ENCODE data around the gene SH3PXD2A. TPM values are rescaled to one million over a fixed set of nuclear protein-coding genes. Genes with fewer than 3 reads are reported as not detected.

Gene SH3PXD2A
- total and polyA plus RNA-seq, 2 experiments from 2014 or later, result 1.8 to 5.0 TPM

DNA sequence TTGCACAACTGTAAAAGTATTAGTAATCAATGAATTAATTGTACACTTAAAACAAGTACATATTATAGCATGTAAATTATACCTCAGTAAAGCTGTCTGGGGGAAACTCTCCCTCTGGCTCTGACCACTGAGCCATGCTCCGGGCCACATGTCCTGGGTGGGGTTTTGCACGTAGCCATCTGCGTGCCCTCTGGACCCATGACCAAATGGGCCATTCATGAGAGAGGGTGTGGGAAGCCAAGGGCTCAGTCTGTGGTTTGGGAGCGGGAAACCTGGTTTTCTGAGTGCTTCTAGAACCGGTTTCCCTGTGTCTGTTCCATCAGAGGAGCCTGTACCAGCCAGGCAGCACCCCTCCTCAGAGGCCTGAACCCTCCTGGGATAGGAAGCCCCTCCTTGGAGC lies 143.2 kb downstream of the SH3PXD2A start (continued):
- TF ChIP-seq, protein P1, sequence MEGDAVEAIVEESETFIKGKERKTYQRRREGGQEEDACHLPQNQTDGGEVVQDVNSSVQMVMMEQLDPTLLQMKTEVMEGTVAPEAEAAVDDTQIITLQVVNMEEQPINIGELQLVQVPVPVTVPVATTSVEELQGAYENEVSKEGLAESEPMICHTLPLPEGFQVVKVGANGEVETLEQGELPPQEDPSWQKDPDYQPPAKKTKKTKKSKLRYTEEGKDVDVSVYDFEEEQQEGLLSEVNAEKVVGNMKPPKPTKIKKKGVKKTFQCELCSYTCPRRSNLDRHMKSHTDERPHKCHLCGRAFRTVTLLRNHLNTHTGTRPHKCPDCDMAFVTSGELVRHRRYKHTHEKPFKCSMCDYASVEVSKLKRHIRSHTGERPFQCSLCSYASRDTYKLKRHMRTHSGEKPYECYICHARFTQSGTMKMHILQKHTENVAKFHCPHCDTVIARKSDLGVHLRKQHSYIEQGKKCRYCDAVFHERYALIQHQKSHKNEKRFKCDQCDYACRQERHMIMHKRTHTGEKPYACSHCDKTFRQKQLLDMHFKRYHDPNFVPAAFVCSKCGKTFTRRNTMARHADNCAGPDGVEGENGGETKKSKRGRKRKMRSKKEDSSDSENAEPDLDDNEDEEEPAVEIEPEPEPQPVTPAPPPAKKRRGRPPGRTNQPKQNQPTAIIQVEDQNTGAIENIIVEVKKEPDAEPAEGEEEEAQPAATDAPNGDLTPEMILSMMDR (conservative IDR thresholded peaks at IDR 0.05; ENCODE audit: low read depth in 2 of 2), result no peak
- TF ChIP-seq ZNF114 (CRISPR knock-in tag; IDR thresholded peaks at IDR 0.05), result no peak
- TF ChIP-seq POLR2AphosphoS5 (IDR thresholded peaks at IDR 0.05; ENCODE audit: low read depth), result no peak
- TF ChIP-seq ZNF331 (CRISPR knock-in tag; IDR thresholded peaks at IDR 0.05; ENCODE audit: low read depth), result no peak
- no peak for TF ChIP-seq EZH2 (IDR thresholded peaks at IDR 0.05; ENCODE audit: low read depth, unreplicated experiment)
- TF ChIP-seq NANOG (IDR thresholded peaks at IDR 0.05; ENCODE audit: borderline replicate concordance), result no peak
- TF ChIP-seq JUNB (IDR thresholded peaks at IDR 0.05; ENCODE audit: unreplicated experiment), result no peak
- TF ChIP-seq EZH2phosphoT487 (IDR thresholded peaks at IDR 0.05; ENCODE audit: unreplicated experiment), result no peak

DNA sequence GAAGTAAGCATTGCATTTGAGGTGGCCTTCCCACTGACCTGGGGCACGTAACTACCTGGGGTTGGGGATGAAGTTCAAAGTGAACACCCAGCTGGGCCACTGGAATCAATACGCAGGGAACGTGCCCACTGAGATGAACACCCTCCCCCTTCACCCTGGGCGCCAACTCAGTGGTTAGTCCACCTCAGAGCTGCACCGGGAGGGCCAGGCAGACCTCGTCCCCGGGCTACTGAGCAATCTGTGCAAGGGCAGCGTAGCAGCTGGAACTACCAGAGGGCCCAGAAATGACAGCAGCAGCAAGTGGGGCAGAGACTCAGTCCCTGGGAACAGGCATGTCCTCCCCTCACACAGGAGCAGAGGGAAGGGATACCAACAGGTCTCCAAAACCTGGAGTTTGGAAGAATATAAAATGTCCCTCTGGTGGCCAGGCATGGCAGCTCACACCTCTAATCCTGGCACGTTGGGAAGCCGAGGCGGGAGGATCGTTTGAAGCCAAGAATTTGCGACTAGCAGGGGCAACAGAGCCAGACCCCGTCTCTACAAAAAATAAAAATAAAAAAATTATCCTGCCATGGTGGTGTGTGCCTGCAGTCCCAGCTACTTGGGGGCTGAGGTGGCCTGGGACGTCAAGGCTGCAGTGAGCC lies 143.9 kb downstream of the SH3PXD2A start:
- no peak overlapping the region for H3K4me3 ChIP-seq
- H3K79me2 ChIP-seq (replicated peaks; ENCODE audit: insufficient read depth), result no peaks in the 10 kb centered on the region
- Mint-ChIP-seq H3K4me3 (no peak overlapping the region), H3K27me3 (ENCODE audit: insufficient read depth, low read depth, poor library complexity) (peaks cover 16% of the 10 kb centered on the region), H3K27ac (no peak overlapping the region), H3K4me1 (peaks cover 1% of the 10 kb centered on the region; the same call in 1 of the 3 replicates), H3K9me3 (no peaks in the 10 kb centered on the region), H3K36me3 (ENCODE audit: low read depth) (no peaks in the 10 kb centered on the region)
- no peaks in the 10 kb centered on the region for H3K36me3 ChIP-seq (ENCODE audit: insufficient read depth)
- H3F3A ChIP-seq (replicated peaks; ENCODE audit: low read depth), result no peaks in the 10 kb centered on the region
- peak; percentile 70 for DNase-seq (ENCODE audit: low spot score)
- no peak overlapping the region for H2AFZ ChIP-seq
- TF ChIP-seq, protein P1 (conservative IDR thresholded peaks at IDR 0.05; ENCODE audit: low read depth in 2 of 2), result peak; percentile 48 to 49
- TF ChIP-seq NANOG (IDR thresholded peaks at IDR 0.05; ENCODE audit: borderline replicate concordance), result no peak
- no peak overlapping the region for H3K27ac ChIP-seq (ENCODE audit: low read depth)
- no peaks in the 10 kb centered on the region for H3K27me3 ChIP-seq (ENCODE audit: insufficient read depth)
- peak; percentile 43 for ATAC-seq
- no peak overlapping the region for H3K4me2 ChIP-seq
- H3K9me2 ChIP-seq (ENCODE audit: insufficient read depth), result no peaks in the 10 kb centered on the region
- H4K20me1 ChIP-seq (replicated peaks; ENCODE audit: insufficient read depth), result no peaks in the 10 kb centered on the region
- no peaks in the 10 kb centered on the region for H3K4me1 ChIP-seq (ENCODE audit: insufficient read depth)

DNA sequence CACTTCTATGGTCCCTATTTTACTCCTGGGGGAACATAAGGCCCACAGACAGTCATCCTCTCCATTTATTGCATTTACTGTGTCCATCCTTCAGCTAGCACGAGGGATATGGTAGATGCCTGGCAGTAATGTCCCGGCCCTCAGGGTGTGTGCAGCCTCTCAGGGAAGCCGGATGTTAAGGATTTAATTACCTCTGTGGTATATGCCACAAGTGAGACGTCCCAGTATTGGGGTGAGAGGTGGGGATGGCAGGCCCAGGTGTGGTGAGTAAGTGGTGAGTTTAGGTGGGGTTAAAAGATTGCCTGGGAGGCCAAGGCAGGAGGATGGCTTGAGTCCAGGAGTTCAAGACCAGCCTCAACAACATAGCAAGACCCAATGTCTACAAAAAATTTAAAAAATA lies 144.9 kb downstream of the SH3PXD2A start:
- Mint-ChIP-seq H3K4me1 (no peaks in the 10 kb centered on the region; the same call in 2 of the 3 replicates), H3K27ac (no peak overlapping the region), H3K9me3 (no peaks in the 10 kb centered on the region), H3K36me3 (ENCODE audit: low read depth) (no peaks in the 10 kb centered on the region), H3K4me3 (no peak overlapping the region), H3K27me3 (ENCODE audit: insufficient read depth, low read depth, poor library complexity) (peaks cover 16% of the 10 kb centered on the region)
- Histone ChIP-seq H3K4me2 (no peak overlapping the region), H3K27me3 (ENCODE audit: insufficient read depth) (no peaks in the 10 kb centered on the region), H3K79me2 (replicated peaks; ENCODE audit: insufficient read depth) (no peaks in the 10 kb centered on the region), H3K9me2 (ENCODE audit: insufficient read depth) (no peaks in the 10 kb centered on the region), H2AFZ (no peak overlapping the region), H3F3A (replicated peaks; ENCODE audit: low read depth) (no peaks in the 10 kb centered on the region), H3K4me1 (ENCODE audit: insufficient read depth) (no peaks in the 10 kb centered on the region), H4K20me1 (replicated peaks; ENCODE audit: insufficient read depth) (no peaks in the 10 kb centered on the region), H3K4me3 (no peak overlapping the region), H3K27ac (ENCODE audit: low read depth) (no peak overlapping the region), H3K36me3 (ENCODE audit: insufficient read depth) (no peaks in the 10 kb centered on the region)
- DNase-seq (ENCODE audit: low spot score), result no peak
- no peak for ATAC-seq
- TF ChIP-seq, protein P1 (conservative IDR thresholded peaks at IDR 0.05; ENCODE audit: low read depth in 2 of 2), result no peak
- TF ChIP-seq, protein P2, sequence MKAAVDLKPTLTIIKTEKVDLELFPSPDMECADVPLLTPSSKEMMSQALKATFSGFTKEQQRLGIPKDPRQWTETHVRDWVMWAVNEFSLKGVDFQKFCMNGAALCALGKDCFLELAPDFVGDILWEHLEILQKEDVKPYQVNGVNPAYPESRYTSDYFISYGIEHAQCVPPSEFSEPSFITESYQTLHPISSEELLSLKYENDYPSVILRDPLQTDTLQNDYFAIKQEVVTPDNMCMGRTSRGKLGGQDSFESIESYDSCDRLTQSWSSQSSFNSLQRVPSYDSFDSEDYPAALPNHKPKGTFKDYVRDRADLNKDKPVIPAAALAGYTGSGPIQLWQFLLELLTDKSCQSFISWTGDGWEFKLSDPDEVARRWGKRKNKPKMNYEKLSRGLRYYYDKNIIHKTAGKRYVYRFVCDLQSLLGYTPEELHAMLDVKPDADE (IDR thresholded peaks at IDR 0.05), result no peak
- no peak for TF ChIP-seq STAT1 (IDR thresholded peaks at IDR 0.05; ENCODE audit: unreplicated experiment)
- TF ChIP-seq ZNF114 (CRISPR knock-in tag; IDR thresholded peaks at IDR 0.05), result no peak
